IMR-90 (cell line): ENCODE measurements around the gene NUDT19. TPM values are rescaled to one million over a fixed set of nuclear protein-coding genes. Genes with fewer than 3 reads are reported as not detected.

ENCODE experiments used
- ATAC-seq: fragments of 200-7000 bp; cut with Tn5 transposase; 2 replicates; pipeline ENCODE4 v1.9.1; 2020; ENCODE audit warnings: low read depth, mild to moderate bottlenecking, moderate library complexity
- BruUV-seq: library from RNA; stranded (reverse); fragments of 400-500 nt; replicated peaks from 2 replicates; lab custom pipeline; 2021; lab: Mats Ljungman, UMichigan
- CTCF ChIA-PET: fragments of 300-600 bp; formaldehyde crosslinking; extraction: SDS; loops from one replicate; lab custom pipeline; 2021; ENCODE audit warnings: antibody characterized with exemption; lab: Yijun Ruan, JAX
- POLR2A ChIA-PET: fragments of 300-600 bp; sonication (Branson Sonifier 250); formaldehyde crosslinking; loops from one replicate; lab custom pipeline; 2022; ENCODE audit warnings: antibody characterized with exemption; ENCODE audit not compliant: unreplicated experiment; lab: Charles Lee
- DNase-seq: peaks from one replicate; pipeline ENCODE4 v3.0.0; 2013
- H2AFZ ChIP-seq: replicated peaks from 2 replicates; pipeline ENCODE3; 2013; ENCODE audit warnings: low read length, mild to moderate bottlenecking; ENCODE audit not compliant: poor library complexity
- H2AK5ac ChIP-seq: 2 replicates; pipeline ENCODE4 v1.6.1; 2013; ENCODE audit warnings: low read depth, low read length, inconsistent platforms
- H2AK9ac ChIP-seq: replicated peaks from 2 replicates; pipeline ENCODE3; 2013; ENCODE audit warnings: mild to moderate bottlenecking, low read depth, low read length, moderate library complexity; ENCODE audit not compliant: poor library complexity
- H2BK120ac ChIP-seq: 2 replicates; pipeline ENCODE4 v1.6.1; 2013; ENCODE audit warnings: low read depth, low read length, inconsistent platforms
- H2BK15ac ChIP-seq: 3 replicates; pipeline ENCODE4 v1.6.1; 2013; ENCODE audit warnings: low read depth, low read length, inconsistent platforms
- H2BK20ac ChIP-seq: 2 replicates; pipeline ENCODE4 v1.6.1; 2013; ENCODE audit warnings: low read depth, mild to moderate bottlenecking, inconsistent platforms, low read length, moderate library complexity
- H2BK5ac ChIP-seq: 2 replicates; pipeline ENCODE4 v1.6.1; 2013; ENCODE audit warnings: mild to moderate bottlenecking, low read depth, low read length, inconsistent platforms; ENCODE audit not compliant: poor library complexity, severe bottlenecking
- H3K14ac ChIP-seq: replicated peaks from 2 replicates; pipeline ENCODE4 v1.6.1; 2013; ENCODE audit warnings: low read depth, low read length, inconsistent platforms
- H3K18ac ChIP-seq: 2 replicates; pipeline ENCODE4 v1.6.1; 2013; ENCODE audit warnings: low read depth, low read length, control low read depth
- H3K23ac ChIP-seq: 2 replicates; pipeline ENCODE4 v1.6.1; 2013; ENCODE audit warnings: low read depth, low read length, inconsistent platforms
- H3K27ac ChIP-seq: 2 replicates; pipeline ENCODE4 v1.5.1; 2013; ENCODE audit warnings: mild to moderate bottlenecking, control low read depth, low read length; ENCODE audit not compliant: insufficient read depth
- H3K27me3 ChIP-seq: 2 replicates; pipeline ENCODE4 v1.6.1; 2013; ENCODE audit warnings: low read length; ENCODE audit not compliant: control insufficient read depth, insufficient read depth
- H3K36me3 ChIP-seq: 2 replicates; pipeline ENCODE4 v1.6.1; 2013; ENCODE audit warnings: low read length, mixed read lengths; ENCODE audit not compliant: control insufficient read depth, insufficient read depth
- H3K4ac ChIP-seq: 2 replicates; pipeline ENCODE4 v1.6.1; 2013; ENCODE audit warnings: low read depth, low read length, inconsistent platforms
- H3K4me1 ChIP-seq: 2 replicates; pipeline ENCODE4 v1.6.1; 2013; ENCODE audit warnings: low read length, mixed read lengths; ENCODE audit not compliant: control insufficient read depth, insufficient read depth
- H3K4me2 ChIP-seq: 2 replicates; pipeline ENCODE4 v1.6.1; 2013; ENCODE audit warnings: low read depth, mild to moderate bottlenecking, control low read depth, low read length, moderate library complexity
- H3K4me3 ChIP-seq: 2 replicates; pipeline ENCODE4 v1.5.1; 2013; ENCODE audit warnings: low read depth, mild to moderate bottlenecking, control low read depth, low read length, moderate library complexity; ENCODE audit not compliant: insufficient read depth
- H3K56ac ChIP-seq: 2 replicates; pipeline ENCODE4 v1.6.1; 2013; ENCODE audit warnings: low read length, inconsistent platforms; ENCODE audit not compliant: insufficient read depth; ENCODE audit errors: extremely low read depth
- H3K79me1 ChIP-seq, 2 experiments: 2 replicates each; pipeline ENCODE4 v1.6.1; 2013; ENCODE audit warnings: low read length in 2 of 2, inconsistent platforms in 1 of 2, low read depth in 1 of 2
- H3K9ac ChIP-seq: 2 replicates; pipeline ENCODE4 v1.6.1; 2013; ENCODE audit warnings: low read depth, low read length, control low read depth
- H3K9me1 ChIP-seq: 2 replicates; pipeline ENCODE4 v1.6.1; 2013; ENCODE audit warnings: low read length, inconsistent platforms; ENCODE audit not compliant: insufficient read depth
- H3K9me3 ChIP-seq: 2 replicates; pipeline ENCODE4 v1.6.1; 2013; ENCODE audit warnings: low read length; ENCODE audit not compliant: control insufficient read depth, insufficient read depth
- H4K20me1 ChIP-seq: 2 replicates; pipeline ENCODE4 v1.6.1; 2013; ENCODE audit warnings: low read length, inconsistent platforms; ENCODE audit not compliant: insufficient read depth
- H4K5ac ChIP-seq: 2 replicates; pipeline ENCODE4 v1.6.1; 2013; ENCODE audit warnings: mild to moderate bottlenecking, low read depth, low read length, control low read depth
- H4K8ac ChIP-seq, 2 experiments: 2 replicates each; pipeline ENCODE4 v1.6.1; 2013; ENCODE audit warnings: low read depth in 2 of 2, low read length in 2 of 2, control low read depth in 1 of 2, inconsistent platforms in 1 of 2
- H4K91ac ChIP-seq: 2 replicates; pipeline ENCODE4 v1.6.1; 2013; ENCODE audit warnings: low read depth, low read length, inconsistent platforms; ENCODE audit not compliant: insufficient read depth
- BHLHE40 ChIP-seq: fragments of 150-350 bp; IDR thresholded peaks from 2 replicates; pipeline ENCODE4 v1.6.1; 2016; ENCODE audit warnings: mild to moderate bottlenecking, low read depth, low read length
- CHD1 ChIP-seq: IDR thresholded peaks from 2 replicates; pipeline ENCODE4 v1.6.1; 2012; ENCODE audit warnings: low read depth, low read length, improper control_type of control experiment
- MAZ ChIP-seq: IDR thresholded peaks from 2 replicates; pipeline ENCODE4 v1.6.1; 2012; ENCODE audit warnings: low read depth, mild to moderate bottlenecking, low read length, improper control_type of control experiment, moderate library complexity, borderline replicate concordance
- USF2 ChIP-seq: fragments of 150-350 bp; IDR thresholded peaks from 2 replicates; pipeline ENCODE4 v1.6.1; 2017; ENCODE audit warnings: mild to moderate bottlenecking, antibody characterized with exemption, low read length, low read depth
- WGBS, 2 experiments: methylation state at CpG; one replicate each; pipeline versions ENCODE4 v1.1.5 to v1.1.7; 2013; ENCODE audit warnings: missing lambda C conversion rate in 2 of 2; ENCODE audit not compliant: insufficient read length in 1 of 2; ENCODE audit errors: extremely low coverage in 2 of 2; 5-methylcytosine and 5-hydroxymethylcytosine counted together
- dilution Hi-C: fragments of 300-500 bp; cut with HindIII; formaldehyde crosslinking; loops from one replicate; pipeline ENCODE4 v1.14.3; 2018; ENCODE audit warnings: low sequenced_read_pairs; ENCODE audit not compliant: unreplicated experiment
- in situ Hi-C: fragments of 300-500 bp; cut with MboI; formaldehyde crosslinking; loops from 3 replicates; pipeline ENCODE4 v1.14.3; 2019; ENCODE audit warnings: low sequenced_read_pairs, inconsistent platforms, mixed read lengths
- intact Hi-C: fragments of 100-400 bp; cut with micrococcal nuclease; formaldehyde crosslinking; loops from 2 replicates; pipeline ENCODE4 v1.10.0; 2022
- polyA plus RNA-seq, 3 experiments: library from polyadenylated mRNA; depleted of rRNA; stranded (reverse); fragments of >200 nt; gene quantifications; 2 replicates each; pipeline ENCODE4 v1.2.3, GENCODE V29; 2012; ENCODE audit warnings: low replicate concordance in 1 of 3
- total RNA-seq: library from RNA; depleted of rRNA; stranded (reverse); fragments of >200 nt; gene quantifications from 2 replicates; pipeline ENCODE4 v1.2.3, GENCODE V29; 2012

Gene NUDT19
- total and polyA plus RNA-seq, 2 of the 4 experiments (the other 2 are of a cell fraction) = 4.1 to 4.5 TPM

DNA sequence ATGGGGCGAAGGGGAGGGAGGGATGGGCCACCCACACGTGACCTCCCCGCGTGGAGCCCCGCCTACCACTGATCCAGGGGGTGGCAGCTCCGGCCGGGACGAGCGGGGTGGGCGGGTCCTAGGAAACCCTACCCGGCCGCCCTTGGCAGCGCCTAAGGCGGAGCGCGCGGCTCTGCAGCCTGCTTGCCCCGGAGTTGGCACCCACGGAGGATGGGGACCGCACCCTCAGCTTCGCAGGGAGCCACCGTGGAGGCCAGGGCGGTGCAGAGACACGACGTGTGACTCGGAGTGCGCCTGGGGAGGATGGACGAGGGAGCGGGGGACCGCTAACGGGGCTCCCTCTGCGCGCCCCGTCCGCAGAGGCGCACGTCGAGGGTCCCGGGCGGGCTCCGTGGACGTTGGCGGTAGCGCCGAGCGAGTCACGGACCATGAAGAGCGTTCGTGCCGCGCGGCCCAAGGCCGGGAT lies 15.9 kb upstream of the NUDT19 start, which contains the start of gene RGS9BP:
TSS of gene RGS9BP (plus strand) at position 129 of the 466 bp plus-strand sequence. CDS start 416 bp downstream, outside the sequence.
- no peak within 1 kb of the TSS for H3K18ac ChIP-seq
- H3K9ac ChIP-seq = peak within 1 kb of the TSS; percentile 87
- H3K27ac ChIP-seq = peak within 1 kb of the TSS; percentile 81
- peak within 1 kb of the TSS; percentile 42; the same call in 1 of the 2 replicates for H4K5ac ChIP-seq
- DNase-seq (peak; percentile 59), ATAC-seq (peak; percentile 80)
- H3K56ac ChIP-seq = no peak within 1 kb of the TSS
- ChIA-PET POLR2A (no interaction called here), CTCF (no interaction called here)
- no peak within 1 kb of the TSS for H3K23ac ChIP-seq
- intact Hi-C loops = loop anchor here (1.0 kb wide), 1 partner anchor 394 kb away; no protein-coding TSS in a partner anchor
- H4K20me1 ChIP-seq = peaks cover 30% of the 10 kb centered on the region
- peak within 1 kb of the TSS; percentile 63 for H3K4ac ChIP-seq
- peak within 1 kb of the TSS; percentile 80 for H2BK5ac ChIP-seq
- no TSS peak for BruUV-seq
- dilution Hi-C loops = no loop called here
- peak within 1 kb of the TSS; percentile 93 for H2AK9ac ChIP-seq
- peaks cover 14% of the 10 kb centered on the region for H3K9me1 ChIP-seq
- no peak for TF ChIP-seq CHD1
- TF ChIP-seq USF2 = peak; percentile 91
- peak; percentile 19; the same call in 1 of the 2 replicates for TF ChIP-seq MAZ
- peak; percentile 43; the same call in 1 of the 2 replicates for TF ChIP-seq BHLHE40
- H3K4me1 ChIP-seq = peaks cover 8% of the 10 kb centered on the region; the same call in 1 of the 2 replicates
- H2AK5ac ChIP-seq = no peak within 1 kb of the TSS
- H3K14ac ChIP-seq = peak within 1 kb of the TSS; percentile 81; the same call in 1 of the 2 replicates
- peak within 1 kb of the TSS; percentile 99 for H2AFZ ChIP-seq
- H3K9me3 ChIP-seq = no peaks in the 10 kb centered on the region
- WGBS, 2 experiments = 0% methylated on average over 8 of the region's 53 CpGs; no CpG with 5 or more reads in 1 of the 2 experiments
- peaks cover 34% of the 10 kb centered on the region for H3K27me3 ChIP-seq
- peak within 1 kb of the TSS; percentile 97 for H3K4me3 ChIP-seq
- H2BK120ac ChIP-seq = no peak within 1 kb of the TSS
- in situ Hi-C loops = no loop called here
- H3K4me2 ChIP-seq = peak within 1 kb of the TSS; percentile 91
- no peak within 1 kb of the TSS; the same call in 1 of the 2 replicates for H4K91ac ChIP-seq
- H4K8ac ChIP-seq = peak within 1 kb of the TSS; percentile 71 to 79
- H2BK15ac ChIP-seq = no peak within 1 kb of the TSS
- H3K36me3 ChIP-seq = no peaks in the 10 kb centered on the region
- no peak within 1 kb of the TSS for H2BK20ac ChIP-seq
- peaks cover 22 to 35% of the 10 kb centered on the region in 2 experiments for H3K79me1 ChIP-seq
